Keratinocyte (primary cell): ENCODE results near the gene CACNA1H.

ENCODE experiments used
- CTCF ChIP-seq, 3 experiments: IDR thresholded peaks in 1 of 3; conservative IDR thresholded peaks in 1 of 3; optimal IDR thresholded peaks in 1 of 3; 2 replicates in 2 of 3; 3 replicates in 1 of 3; pipeline versions ENCODE3 to v1.5.1; 2011; ENCODE audit warnings: low read length in 3 of 3, mild to moderate bottlenecking in 3 of 3, moderate library complexity in 2 of 3, control low read depth in 1 of 3, inconsistent platforms in 1 of 3; ENCODE audit not compliant: insufficient read depth in 2 of 3; ENCODE audit errors: extremely low read depth in 1 of 3
- EZH2 ChIP-seq: IDR thresholded peaks from one replicate; pipeline ENCODE4 v1.6.1; 2012; ENCODE audit warnings: inconsistent platforms, mild to moderate bottlenecking, low read length, moderate library complexity

DNA sequence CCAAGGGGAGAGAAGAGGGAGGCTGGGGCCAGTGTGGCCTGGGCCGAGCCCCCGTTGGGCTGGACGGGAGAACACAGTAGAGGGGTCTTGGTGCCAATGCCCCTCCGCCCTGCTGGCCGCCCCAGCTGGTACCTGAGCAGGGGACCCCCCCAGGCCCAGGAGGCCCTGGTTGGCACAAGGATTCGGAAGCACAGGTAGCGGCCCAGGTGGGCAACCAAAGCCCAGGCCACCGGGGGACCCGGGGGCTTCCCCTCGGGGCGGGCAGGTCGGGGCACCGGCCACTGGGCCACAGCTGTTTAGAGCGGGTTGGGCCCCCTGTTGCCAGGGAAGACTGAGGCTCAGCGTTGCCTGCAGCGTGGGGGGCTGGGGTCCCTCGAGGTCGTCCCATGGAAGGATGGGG is 28.6 kb upstream of the CACNA1H start:
- TF ChIP-seq CTCF (optimal IDR thresholded peaks at IDR 0.05 in 1 of 3, IDR thresholded peaks at IDR 0.05 in 1 of 3, conservative IDR thresholded peaks at IDR 0.05 in 1 of 3; ENCODE audit: extremely low read depth in 1 of 3, insufficient read depth in 2 of 3, low read length in 3 of 3) (no peak), EZH2 (no peak)
